DMS53 treated with DMSO at 0.1 percent for 48 hours (cell line): ENCODE data around the gene FXR1.
"Not testable (repeated sequence)": the region's sequence is repeated elsewhere in the genome, so short reads cannot be mapped to it uniquely, and the experiment has no call there.

Experiments used
- DNase-seq: peaks from one replicate; lab custom pipeline; 2025; ENCODE audit not compliant: unreplicated experiment; lab: John Stamatoyannopoulos, UW

Gene FXR1

GRCh38 chr3:180912304-180913296 is at the start of gene FXR1:
TSS of gene FXR1 (plus strand) at chr3:180912670. CDS start at chr3:180912686, 16 bp downstream.
- peak; percentile 67 for DNase-seq

GRCh38 chr3:180870008-180870699 is 42.3 kb upstream of the FXR1 start:
- DNase-seq: no peak

- no peak for DNase-seq
These were observed 40.6 kb upstream of the FXR1 start for GRCh38 chr3:180871901-180872300.

- DNase-seq: not testable (repeated sequence)
These were observed 40.0 kb upstream of the FXR1 start for GRCh38 chr3:180872430-180872829.

- DNase-seq: no peak
These were observed 37.3 kb upstream of the FXR1 start for GRCh38 chr3:180875124-180875698.

GRCh38 chr3:180881065-180881801 is 31.2 kb upstream of the FXR1 start:
- no peak for DNase-seq

GRCh38 chr3:180882115-180882514 is 30.4 kb upstream of the FXR1 start:
- no peak for DNase-seq

GRCh38 chr3:180888992-180889560 is 23.4 kb upstream of the FXR1 start:
- DNase-seq: no peak

- DNase-seq: no peak
These were observed 13.9 kb upstream of the FXR1 start for GRCh38 chr3:180898572-180898971.

- no peak for DNase-seq
These were observed 2.9 kb upstream of the FXR1 start for GRCh38 chr3:180909369-180910127.

- DNase-seq: no peak
These were observed 1.6 kb upstream of the FXR1 start for GRCh38 chr3:180910823-180911222.

- DNase-seq: no peak
These were observed 580 bp upstream of the FXR1 start for GRCh38 chr3:180911876-180912303.

- DNase-seq: no peak
These were observed 1.3 kb downstream of the FXR1 start for GRCh38 chr3:180913581-180914404.

- no peak for DNase-seq
These were observed 6.1 kb downstream of the FXR1 start for GRCh38 chr3:180918542-180918941.

GRCh38 chr3:180922242-180922641 is 9.8 kb downstream of the FXR1 start:
- DNase-seq: no peak

GRCh38 chr3:180923561-180923960 is 11.1 kb downstream of the FXR1 start:
- DNase-seq: no peak

- DNase-seq: no peak
These were observed 14.1 kb downstream of the FXR1 start for GRCh38 chr3:180926526-180926925.

GRCh38 chr3:180929376-180929775 is 16.9 kb downstream of the FXR1 start:
- no peak for DNase-seq

- DNase-seq: no peak
These were observed 18.1 kb downstream of the FXR1 start for GRCh38 chr3:180930526-180930925.
